Mucosa of descending colon (tissue), 3 donors: ENCODE data around the gene NPFFR2. TPM values are rescaled to one million over a fixed set of nuclear protein-coding genes. Genes with fewer than 3 reads are reported as not detected.

Experiments
- ATAC-seq: fragments of 200-7000 bp; cut with Tn5 transposase; one replicate; pipeline ENCODE4 v1.9.1; 2020; ENCODE audit warnings: mild to moderate bottlenecking, moderate library complexity
- DNase-seq, 3 donors: peaks; one replicate each; pipeline ENCODE4 v3.0.0-alpha.2; 2020
- H3K36me3 ChIP-seq: fragments of 200-600 bp; one replicate; pipeline ENCODE4 v1.8.0; 2021; ENCODE audit warnings: low read depth, mild to moderate bottlenecking
- H3K4me1 ChIP-seq: fragments of 200-600 bp; one replicate; pipeline ENCODE4 v1.8.0; 2021; ENCODE audit warnings: low read depth, mild to moderate bottlenecking
- H3K4me3 ChIP-seq: fragments of 200-600 bp; one replicate; pipeline ENCODE4 v1.8.0; 2021; ENCODE audit warnings: mild to moderate bottlenecking
- H3K9me3 ChIP-seq: fragments of 200-600 bp; one replicate; pipeline ENCODE4 v1.8.0; 2021; ENCODE audit warnings: mild to moderate bottlenecking
- intact Hi-C, 2 donors: fragments of 100-400 bp; cut with DNase I in 1 of 2; cut with micrococcal nuclease in 1 of 2; formaldehyde crosslinking; loops; one replicate each; pipeline versions ENCODE4 v1.11.0 to v1.11.1; 2022; cut with DNase I, micrococcal nuclease
- total RNA-seq, 3 donors: library from RNA; stranded (reverse); fragmentation: NEBNext Ultra II Directional in 2 of 3; extraction: Animal tissue kit (Norgen Biotek cat#: 25700) in 2 of 3; gene quantifications; one replicate each; pipeline versions ENCODE4 v1.2.1 to v1.2.4, GENCODE V29; 2021 to 2023
- TF ChIP-seq, protein P1 (sequence below): fragments of 200-600 bp; IDR thresholded peaks from one replicate; pipeline ENCODE4 v1.8.0; 2022; ENCODE audit warnings: antibody characterized with exemption, mild to moderate bottlenecking
- donor health status: DM: no; HTN: no; CAD: no; lungs with moderate emphysema.
- donor health status: DM: no; HTN: no; CAD: no.
- donor health status: DM: no; HTN: yes; CAD: no.

The NPFFR2 gene
- total RNA-seq, 3 donors from 2014 or later: not detected

DNA sequence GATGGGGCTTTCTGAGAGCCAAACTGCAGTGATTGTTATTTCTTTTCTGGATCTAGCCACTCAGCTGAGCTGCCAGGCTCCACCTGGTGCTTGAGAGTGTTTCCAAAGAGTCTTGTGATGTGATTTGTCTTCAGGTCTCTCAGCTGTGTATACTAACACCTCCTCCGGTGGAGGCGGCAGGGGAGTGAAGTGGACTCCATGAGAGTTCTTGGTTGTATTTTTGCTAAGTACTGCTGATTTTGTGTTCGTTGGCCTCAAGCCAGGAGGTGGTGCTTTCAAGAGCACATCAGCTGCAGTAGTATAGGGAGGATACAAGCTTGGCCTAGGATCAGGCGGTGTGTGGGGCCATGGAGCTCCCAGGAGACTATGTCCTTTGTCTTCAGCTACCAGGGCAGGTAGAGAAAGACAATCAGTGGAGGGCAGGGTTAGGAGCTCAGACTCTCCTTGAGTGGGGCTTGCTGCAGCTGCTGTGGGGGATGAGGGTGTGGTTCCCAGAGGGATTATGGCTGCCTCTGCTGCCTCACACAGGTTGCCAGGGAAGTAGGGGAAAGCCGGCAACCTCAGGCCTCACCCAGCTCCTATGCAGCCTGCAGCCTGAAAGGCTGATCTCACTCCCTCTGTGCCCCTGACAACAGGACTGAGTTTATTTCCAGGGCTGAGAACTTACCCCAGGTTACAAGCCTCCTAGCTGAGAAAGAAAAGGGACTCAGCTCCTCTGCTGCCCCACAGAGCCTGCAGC is 62.4 kb downstream of the NPFFR2 start:
- intact Hi-C loops: no loop called here
- TF ChIP-seq, protein P1, sequence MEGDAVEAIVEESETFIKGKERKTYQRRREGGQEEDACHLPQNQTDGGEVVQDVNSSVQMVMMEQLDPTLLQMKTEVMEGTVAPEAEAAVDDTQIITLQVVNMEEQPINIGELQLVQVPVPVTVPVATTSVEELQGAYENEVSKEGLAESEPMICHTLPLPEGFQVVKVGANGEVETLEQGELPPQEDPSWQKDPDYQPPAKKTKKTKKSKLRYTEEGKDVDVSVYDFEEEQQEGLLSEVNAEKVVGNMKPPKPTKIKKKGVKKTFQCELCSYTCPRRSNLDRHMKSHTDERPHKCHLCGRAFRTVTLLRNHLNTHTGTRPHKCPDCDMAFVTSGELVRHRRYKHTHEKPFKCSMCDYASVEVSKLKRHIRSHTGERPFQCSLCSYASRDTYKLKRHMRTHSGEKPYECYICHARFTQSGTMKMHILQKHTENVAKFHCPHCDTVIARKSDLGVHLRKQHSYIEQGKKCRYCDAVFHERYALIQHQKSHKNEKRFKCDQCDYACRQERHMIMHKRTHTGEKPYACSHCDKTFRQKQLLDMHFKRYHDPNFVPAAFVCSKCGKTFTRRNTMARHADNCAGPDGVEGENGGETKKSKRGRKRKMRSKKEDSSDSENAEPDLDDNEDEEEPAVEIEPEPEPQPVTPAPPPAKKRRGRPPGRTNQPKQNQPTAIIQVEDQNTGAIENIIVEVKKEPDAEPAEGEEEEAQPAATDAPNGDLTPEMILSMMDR: no peak
- H3K4me3 ChIP-seq: no peak overlapping the region
- H3K36me3 ChIP-seq: no peaks in the 10 kb centered on the region
- no peaks in the 10 kb centered on the region for H3K4me1 ChIP-seq
- H3K9me3 ChIP-seq: no peaks in the 10 kb centered on the region
- ATAC-seq (no peak), DNase-seq (no peak)

DNA sequence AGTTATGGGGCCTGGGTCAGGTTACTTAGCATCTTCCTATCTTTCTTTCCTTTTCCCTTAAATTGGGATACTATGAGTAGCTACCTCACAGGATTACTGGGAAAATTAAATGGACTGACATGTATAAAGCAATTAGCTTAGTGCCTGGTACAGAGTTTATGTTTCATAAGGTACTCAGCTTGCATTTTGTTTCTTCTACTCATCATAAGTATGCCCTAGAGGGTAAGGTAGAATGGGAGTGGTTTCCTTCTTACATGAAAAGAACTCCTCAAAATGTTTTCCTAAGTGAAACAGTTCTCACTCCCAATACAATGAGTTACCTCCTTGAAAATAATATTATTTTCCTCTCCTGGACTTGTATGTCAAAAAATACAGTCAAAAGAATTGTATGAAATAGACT is 75.7 kb downstream of the NPFFR2 start:
- no peaks in the 10 kb centered on the region for H3K9me3 ChIP-seq
- no peaks in the 10 kb centered on the region for H3K4me1 ChIP-seq
- intact Hi-C loops: no loop called here
- no peak for DNase-seq
- no peak overlapping the region for H3K4me3 ChIP-seq
- TF ChIP-seq, protein P1: no peak
- ATAC-seq: no peak
- no peaks in the 10 kb centered on the region for H3K36me3 ChIP-seq

DNA sequence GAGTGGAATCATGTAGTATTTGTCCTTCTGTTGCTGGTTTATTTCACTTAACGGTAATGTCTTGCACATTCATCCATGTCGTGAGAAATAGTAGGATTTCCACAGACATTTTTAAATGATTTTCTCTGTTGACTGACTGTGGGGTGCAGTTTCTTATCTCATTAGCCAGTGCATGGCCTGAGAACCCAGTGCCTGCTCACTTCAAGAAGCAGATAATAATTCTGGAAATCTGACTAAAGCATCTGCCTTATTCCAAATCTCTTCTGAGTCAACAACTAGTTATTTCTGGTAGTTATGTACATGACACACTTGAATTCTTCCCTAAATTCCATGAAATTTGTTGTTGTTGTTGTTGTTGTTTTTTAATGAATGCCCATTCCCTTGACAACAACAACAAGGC is 77.6 kb downstream of the NPFFR2 start:
- ATAC-seq (no peak), DNase-seq (no peak)
- no peaks in the 10 kb centered on the region for H3K9me3 ChIP-seq
- no peaks in the 10 kb centered on the region for H3K4me1 ChIP-seq
- intact Hi-C loops: no loop called here
- TF ChIP-seq, protein P1: no peak
- no peak overlapping the region for H3K4me3 ChIP-seq
- no peaks in the 10 kb centered on the region for H3K36me3 ChIP-seq

DNA sequence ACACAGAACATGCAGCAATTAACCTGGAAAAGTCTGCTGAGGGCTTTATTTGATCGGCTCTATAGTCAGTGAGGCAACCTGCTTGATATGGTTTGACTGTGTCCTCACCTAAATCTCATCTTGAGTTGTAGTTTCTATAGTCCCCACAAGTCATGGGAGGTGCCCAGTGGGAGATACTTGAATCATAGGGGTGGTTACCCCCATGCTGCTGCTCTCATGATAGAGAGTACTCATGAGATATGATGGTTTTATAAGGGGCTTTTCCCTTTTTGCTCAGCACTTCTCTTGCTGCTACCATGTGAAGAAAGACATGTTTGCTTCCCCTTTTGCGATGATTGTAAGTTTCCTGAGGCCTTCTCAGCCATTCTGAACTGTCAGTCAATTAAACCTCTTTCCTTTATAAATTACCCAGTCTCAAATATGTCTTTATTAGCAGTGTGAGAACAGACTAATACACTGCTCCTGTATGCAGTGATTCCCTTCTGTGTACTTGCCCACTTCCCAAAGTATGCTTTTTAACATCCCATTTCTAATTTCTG is 78.2 kb downstream of the NPFFR2 start:
- Histone ChIP-seq H3K4me3 (no peak overlapping the region), H3K36me3 (no peaks in the 10 kb centered on the region), H3K4me1 (no peaks in the 10 kb centered on the region), H3K9me3 (no peaks in the 10 kb centered on the region)
- TF ChIP-seq, protein P1: no peak
- ATAC-seq (no peak), DNase-seq (no peak)
- intact Hi-C loops: no loop called here

DNA sequence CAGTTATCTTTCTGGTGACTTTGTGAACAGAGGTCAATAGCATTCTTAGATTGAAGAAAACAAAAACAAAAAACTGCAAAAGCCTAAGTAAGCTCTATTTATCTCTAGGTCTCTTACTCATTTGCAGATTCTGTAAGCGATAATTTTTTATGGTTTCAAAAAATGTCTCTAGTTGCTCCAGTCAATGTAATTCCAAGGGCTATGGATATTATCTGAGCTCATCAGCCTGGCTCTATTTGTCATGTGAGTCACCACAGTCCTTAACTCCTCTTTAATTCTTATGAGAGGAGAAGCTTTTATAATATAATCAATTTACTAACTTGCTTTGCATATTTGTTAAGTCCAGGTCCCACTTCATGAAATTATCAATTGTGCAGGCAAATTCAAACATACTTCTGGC is 79.1 kb downstream of the NPFFR2 start:
- TF ChIP-seq, protein P1: no peak
- H3K9me3 ChIP-seq: no peaks in the 10 kb centered on the region
- DNase-seq (no peak), ATAC-seq (no peak)
- no peaks in the 10 kb centered on the region for H3K4me1 ChIP-seq
- H3K4me3 ChIP-seq: no peak overlapping the region
- intact Hi-C loops: no loop called here
- no peaks in the 10 kb centered on the region for H3K36me3 ChIP-seq
